ENCODE results near the gene MMP12. TPM values are rescaled to one million over a fixed set of nuclear protein-coding genes. Genes with fewer than 3 reads are reported as not detected.
"Not testable (repeated sequence)": the region's sequence is repeated elsewhere in the genome, so short reads cannot be mapped to it uniquely, and the experiment has no call there.

MMP12 gene
- total and polyA plus RNA-seq, 4 donors = not detected

- TF ChIP-seq REST (IDR thresholded peaks at IDR 0.05) (no peak), RAD21 (IDR thresholded peaks at IDR 0.05) (no peak), TAF1 (conservative IDR thresholded peaks at IDR 0.05) (no peak), SP1 (IDR thresholded peaks at IDR 0.05) (no peak), RXRA (IDR thresholded peaks at IDR 0.05) (no peak), HNF4G (IDR thresholded peaks at IDR 0.05) (no peak), EGR1 (IDR thresholded peaks at IDR 0.05; ENCODE audit: low read depth in 2 of 2) (no peak), GABPA (IDR thresholded peaks at IDR 0.05 in 1 of 2, conservative IDR thresholded peaks at IDR 0.05 in 1 of 2) (no peak), FOXA2 (IDR thresholded peaks at IDR 0.05) (no peak)
- TF ChIP-seq, protein P1, sequence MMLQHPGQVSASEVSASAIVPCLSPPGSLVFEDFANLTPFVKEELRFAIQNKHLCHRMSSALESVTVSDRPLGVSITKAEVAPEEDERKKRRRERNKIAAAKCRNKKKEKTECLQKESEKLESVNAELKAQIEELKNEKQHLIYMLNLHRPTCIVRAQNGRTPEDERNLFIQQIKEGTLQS (IDR thresholded peaks at IDR 0.05) = no peak
Observed at GRCh38 chr11:102911758-102912481, 37.1 kb upstream of the MMP12 start (continued).

- H3K27ac ChIP-seq (ENCODE audit: low read depth in 1 of 2, low read length in 2 of 2); H3K36me3 ChIP-seq (ENCODE audit: control insufficient read depth in 4 of 4, insufficient read depth in 3 of 4, low read depth in 1 of 4, low read length in 3 of 4); H3K9me3 ChIP-seq (ENCODE audit: control insufficient read depth in 4 of 4, low read length in 3 of 4); H3K4me3 ChIP-seq (ENCODE audit: low read depth in 1 of 3, low read length in 3 of 3); DNase-seq (ENCODE audit: low spot score); H3K27me3 ChIP-seq (ENCODE audit: control insufficient read depth in 4 of 4, insufficient read depth in 4 of 4, low read length in 3 of 4); H3K9ac ChIP-seq (ENCODE audit: low read depth in 1 of 2, low read length in 2 of 2); H3K4me1 ChIP-seq (ENCODE audit: control insufficient read depth in 4 of 4, insufficient read depth in 4 of 4, low read length in 3 of 4): not testable (repeated sequence)
- 82% methylated on average over 5 of the region's 5 CpGs for WGBS
Observed at GRCh38 chr11:102905848-102906247, 31.1 kb upstream of the MMP12 start.

DNA sequence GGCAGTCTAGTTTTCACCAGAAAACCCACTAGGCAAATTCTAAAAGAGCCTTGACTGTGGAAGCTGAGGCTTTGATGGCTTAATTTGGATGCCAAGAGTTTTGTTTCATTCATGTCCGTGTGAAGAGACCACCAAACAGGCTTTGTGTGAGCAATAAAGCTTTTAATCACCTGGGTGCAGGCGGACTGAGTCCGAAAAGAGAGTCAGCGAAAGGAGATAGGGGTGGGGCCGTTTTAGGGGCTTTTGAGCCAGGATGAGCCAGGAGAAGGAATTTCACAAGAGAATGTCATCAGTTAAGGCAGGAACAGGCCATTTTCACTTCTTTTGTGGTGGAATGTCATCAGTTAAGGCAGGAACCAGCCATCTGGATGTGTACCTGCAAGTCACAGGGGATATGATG, 29.1 kb upstream of the MMP12 start:
- H3K27ac ChIP-seq (ENCODE audit: low read depth in 1 of 2, low read length in 2 of 2); DNase-seq (ENCODE audit: low spot score); H3K9ac ChIP-seq (ENCODE audit: low read depth in 1 of 2, low read length in 2 of 2); H3K36me3 ChIP-seq (ENCODE audit: control insufficient read depth in 4 of 4, insufficient read depth in 3 of 4, low read depth in 1 of 4, low read length in 3 of 4); H3K9me3 ChIP-seq (ENCODE audit: control insufficient read depth in 4 of 4, low read length in 3 of 4); H3K4me1 ChIP-seq (ENCODE audit: control insufficient read depth in 4 of 4, insufficient read depth in 4 of 4, low read length in 3 of 4); H3K27me3 ChIP-seq (ENCODE audit: control insufficient read depth in 4 of 4, insufficient read depth in 4 of 4, low read length in 3 of 4); H3K4me3 ChIP-seq (ENCODE audit: low read depth in 1 of 3, low read length in 3 of 3): not testable (repeated sequence)
- 72% methylated on average over 5 of the region's 5 CpGs for WGBS

GRCh38 chr11:102900346-102900745, 25.6 kb upstream of the MMP12 start:
- TF ChIP-seq JUND (IDR thresholded peaks at IDR 0.05) (no peak), HNF4G (IDR thresholded peaks at IDR 0.05) (no peak), REST (IDR thresholded peaks at IDR 0.05) (no peak), SP1 (IDR thresholded peaks at IDR 0.05) (no peak), RXRA (IDR thresholded peaks at IDR 0.05) (no peak), FOXA1 (IDR thresholded peaks at IDR 0.05) (no peak), TAF1 (conservative IDR thresholded peaks at IDR 0.05) (no peak), GABPA (IDR thresholded peaks at IDR 0.05 in 1 of 2, conservative IDR thresholded peaks at IDR 0.05 in 1 of 2) (no peak)
- TF ChIP-seq, protein P2, sequence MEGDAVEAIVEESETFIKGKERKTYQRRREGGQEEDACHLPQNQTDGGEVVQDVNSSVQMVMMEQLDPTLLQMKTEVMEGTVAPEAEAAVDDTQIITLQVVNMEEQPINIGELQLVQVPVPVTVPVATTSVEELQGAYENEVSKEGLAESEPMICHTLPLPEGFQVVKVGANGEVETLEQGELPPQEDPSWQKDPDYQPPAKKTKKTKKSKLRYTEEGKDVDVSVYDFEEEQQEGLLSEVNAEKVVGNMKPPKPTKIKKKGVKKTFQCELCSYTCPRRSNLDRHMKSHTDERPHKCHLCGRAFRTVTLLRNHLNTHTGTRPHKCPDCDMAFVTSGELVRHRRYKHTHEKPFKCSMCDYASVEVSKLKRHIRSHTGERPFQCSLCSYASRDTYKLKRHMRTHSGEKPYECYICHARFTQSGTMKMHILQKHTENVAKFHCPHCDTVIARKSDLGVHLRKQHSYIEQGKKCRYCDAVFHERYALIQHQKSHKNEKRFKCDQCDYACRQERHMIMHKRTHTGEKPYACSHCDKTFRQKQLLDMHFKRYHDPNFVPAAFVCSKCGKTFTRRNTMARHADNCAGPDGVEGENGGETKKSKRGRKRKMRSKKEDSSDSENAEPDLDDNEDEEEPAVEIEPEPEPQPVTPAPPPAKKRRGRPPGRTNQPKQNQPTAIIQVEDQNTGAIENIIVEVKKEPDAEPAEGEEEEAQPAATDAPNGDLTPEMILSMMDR (IDR thresholded peaks at IDR 0.05; ENCODE audit: low read depth, low read length, missing input control) = no peak
- TF ChIP-seq, protein P1 (IDR thresholded peaks at IDR 0.05) = no peak
- WGBS = 84% methylated on average over 2 of the region's 2 CpGs
- Histone ChIP-seq H3K36me3 (ENCODE audit: control insufficient read depth in 4 of 4, insufficient read depth in 3 of 4, low read depth in 1 of 4, low read length in 3 of 4) (no peaks in the 10 kb centered on the region), H3K9ac (ENCODE audit: low read depth in 1 of 2, low read length in 2 of 2) (no peak overlapping the region), H3K27ac (ENCODE audit: low read depth in 1 of 2, low read length in 2 of 2) (no peak overlapping the region), H3K9me3 (ENCODE audit: control insufficient read depth in 4 of 4, low read length in 3 of 4) (no peaks in the 10 kb centered on the region), H3K4me1 (ENCODE audit: control insufficient read depth in 4 of 4, insufficient read depth in 4 of 4, low read length in 3 of 4) (no peaks in the 10 kb centered on the region), H3K4me3 (ENCODE audit: low read depth in 1 of 3, low read length in 3 of 3) (no peak overlapping the region), H3K27me3 (ENCODE audit: control insufficient read depth in 4 of 4, insufficient read depth in 4 of 4, low read length in 3 of 4) (no peaks in the 10 kb centered on the region)
- no peak for DNase-seq (ENCODE audit: low spot score)
